ENCODE measurements around the gene CREB5.

Gene CREB5

GRCh38 chr7:28873365-28873764 is 461.0 kb downstream of the CREB5 start:
- DNase-seq = no peak

GRCh38 chr7:28874001-28874400 is 461.7 kb downstream of the CREB5 start:
- DNase-seq = no peak

Measured in MV-4-11 (cell line).